GM10847 (cell line): ENCODE results near the gene AMOT.

Experiments
- POLR2A ChIP-seq: IDR thresholded peaks from 2 replicates; pipeline ENCODE4 v1.6.1; 2011; ENCODE audit not compliant: insufficient read length; ENCODE audit errors: extremely low read depth

The AMOT gene

DNA sequence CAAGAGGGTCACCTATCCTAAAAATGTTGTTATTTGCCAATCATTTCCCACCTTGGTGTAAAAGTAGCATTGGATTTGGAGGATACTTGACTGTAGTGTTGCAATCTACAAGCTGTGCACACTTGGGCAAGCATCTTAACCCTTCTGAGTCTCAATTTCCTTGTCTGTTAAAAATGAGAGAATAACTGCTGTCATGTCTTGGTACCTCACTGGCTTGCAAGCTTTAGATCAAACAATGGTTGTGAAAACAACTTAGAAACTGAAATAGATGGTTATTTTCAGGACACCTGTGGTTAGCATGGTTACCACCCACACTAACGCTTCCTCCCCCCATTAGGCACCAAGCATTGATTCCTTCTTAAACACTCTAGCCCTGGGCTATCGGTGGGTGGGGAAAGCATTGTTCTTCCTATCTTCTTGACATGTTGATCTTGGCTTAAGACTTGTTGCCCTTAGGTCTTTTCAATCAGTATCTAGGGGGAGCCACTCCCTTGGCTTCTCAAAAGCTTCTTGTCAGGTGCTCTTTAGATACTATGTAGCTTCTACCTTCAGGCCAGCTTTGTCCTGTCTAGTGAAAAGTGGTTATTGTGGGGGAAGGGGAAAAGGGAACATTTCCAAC lies 10.6 kb upstream of the AMOT start:
- TF ChIP-seq POLR2A, result no peak

DNA sequence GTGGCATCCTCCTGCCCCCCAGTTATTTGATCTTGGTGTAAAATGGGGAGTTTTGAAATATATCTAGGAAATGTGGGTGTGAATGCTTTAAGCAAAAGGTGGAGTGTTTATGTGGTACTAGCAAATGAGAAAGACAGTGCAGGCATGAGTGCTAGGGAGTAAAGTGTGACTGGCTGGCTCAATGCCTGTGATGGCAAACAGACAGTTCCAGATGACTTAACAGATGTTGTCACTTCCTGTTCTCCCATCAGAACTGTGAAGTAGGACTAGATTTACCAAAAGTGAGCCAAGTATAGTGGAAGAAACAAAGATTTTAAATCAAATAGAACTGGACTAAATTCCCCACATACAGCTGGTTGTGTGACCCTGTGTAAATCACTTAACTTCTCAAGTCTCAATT lies 8.4 kb upstream of the AMOT start:
- no peak for TF ChIP-seq POLR2A

DNA sequence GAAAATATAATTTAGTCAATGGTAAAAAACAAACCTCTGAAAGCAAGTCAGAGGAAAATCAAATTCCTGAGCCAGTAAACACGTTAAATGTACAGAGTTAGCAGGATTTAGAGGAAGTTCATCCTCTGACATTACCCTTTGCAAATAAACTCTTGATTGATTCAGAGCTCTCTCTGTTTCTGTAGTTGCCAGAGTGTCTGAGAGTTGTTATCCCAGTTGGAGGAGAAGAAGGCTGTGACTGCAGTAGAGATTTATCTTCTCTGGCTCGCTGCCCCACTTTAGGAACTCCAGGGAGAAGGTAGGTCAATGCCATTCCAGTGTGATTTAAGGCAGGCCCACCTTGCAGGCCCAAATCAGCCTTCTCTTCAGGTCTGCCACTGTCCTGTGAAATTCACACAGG lies 6.2 kb upstream of the AMOT start:
- no peak for TF ChIP-seq POLR2A

DNA sequence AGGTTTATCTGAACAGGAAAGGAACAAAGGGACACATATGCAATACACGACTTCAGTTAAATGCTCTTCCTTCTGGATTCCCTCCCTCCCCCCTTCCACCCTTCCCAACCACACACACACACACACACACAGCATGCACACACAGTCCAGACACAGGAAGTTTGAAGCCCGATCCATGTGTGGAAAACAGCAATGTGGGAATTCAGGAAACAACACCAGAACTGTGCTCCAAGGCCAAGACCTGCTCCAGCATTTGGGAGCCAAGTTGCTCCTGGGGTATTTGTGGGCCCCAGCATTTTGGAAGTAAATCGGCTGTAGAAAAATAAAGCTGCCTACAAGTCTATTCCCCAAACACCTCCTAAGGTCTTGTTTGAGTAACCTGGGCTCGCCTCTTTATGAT lies 5.6 kb upstream of the AMOT start:
- no peak for TF ChIP-seq POLR2A

DNA sequence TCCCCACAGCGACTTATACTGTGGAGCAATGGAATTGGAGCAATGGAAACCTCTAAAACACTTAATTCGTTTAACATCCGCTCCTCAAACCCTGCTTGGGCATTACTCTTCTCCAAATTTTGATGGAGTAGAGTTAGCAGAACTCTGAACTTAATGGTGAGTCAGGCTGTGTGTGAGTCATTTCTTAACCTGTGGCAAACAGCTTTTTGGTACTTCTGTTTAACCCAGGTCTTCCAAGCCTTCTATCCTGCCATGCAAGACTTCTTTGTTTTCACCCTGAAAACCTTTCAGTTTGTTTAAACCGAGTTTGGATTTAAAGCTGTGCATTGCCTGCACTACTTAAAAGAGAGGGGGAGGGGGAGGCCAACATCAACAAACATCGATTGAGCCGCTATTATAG lies 3.6 kb upstream of the AMOT start:
- no peak for TF ChIP-seq POLR2A

DNA sequence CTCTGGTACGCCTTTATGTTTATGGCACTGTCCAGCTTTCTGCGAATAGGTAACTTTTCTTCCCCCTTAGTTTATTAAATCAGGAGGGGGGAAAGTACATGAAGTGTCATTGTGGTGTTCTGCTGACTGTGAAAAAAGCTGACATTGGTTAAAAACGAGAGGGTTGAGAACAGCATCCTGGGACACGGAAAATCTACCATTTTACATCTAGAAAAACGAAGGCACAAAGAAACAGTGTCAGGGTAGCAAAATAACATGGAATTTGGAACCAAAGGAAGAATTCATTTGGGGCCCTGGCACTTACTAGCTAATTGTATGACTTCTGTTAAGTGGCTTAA lies 1.2 kb upstream of the AMOT start:
- TF ChIP-seq POLR2A, result no peak

DNA sequence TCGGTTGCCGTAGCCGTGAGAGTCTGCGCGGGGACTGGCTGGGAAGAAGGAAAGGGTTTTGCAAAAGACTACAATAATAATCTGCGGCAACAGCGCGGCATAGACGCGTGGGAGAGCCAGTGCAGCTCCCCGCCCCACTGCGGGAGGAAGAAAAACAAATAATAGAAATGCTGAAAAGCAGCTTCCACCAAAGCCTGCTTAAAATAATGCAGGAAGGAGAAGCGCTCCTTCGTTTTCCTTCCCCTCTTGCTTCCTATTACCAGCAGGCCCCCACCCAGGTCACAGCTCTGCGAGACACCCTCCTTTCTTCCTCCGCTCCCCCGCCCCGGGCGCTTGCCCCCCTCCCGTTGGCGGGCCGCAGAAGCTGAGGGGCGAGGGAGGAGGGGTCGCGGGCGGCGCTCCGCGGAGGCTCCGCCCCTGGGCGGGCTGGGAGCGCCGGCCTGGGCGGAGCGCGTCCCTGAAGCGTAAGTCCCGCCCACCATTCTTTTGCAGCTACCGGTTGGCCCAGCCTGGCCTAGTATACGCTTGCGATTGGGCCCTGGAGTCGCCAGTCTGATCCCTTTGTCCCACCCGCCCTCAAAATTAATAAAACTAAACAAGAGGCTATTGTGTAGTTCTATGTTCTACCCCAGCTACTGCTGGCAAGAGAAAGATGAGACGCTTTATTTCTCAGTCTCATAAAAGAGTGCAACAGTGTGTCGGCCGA lies 636 bp upstream of the AMOT start:
- no peak for TF ChIP-seq POLR2A

DNA sequence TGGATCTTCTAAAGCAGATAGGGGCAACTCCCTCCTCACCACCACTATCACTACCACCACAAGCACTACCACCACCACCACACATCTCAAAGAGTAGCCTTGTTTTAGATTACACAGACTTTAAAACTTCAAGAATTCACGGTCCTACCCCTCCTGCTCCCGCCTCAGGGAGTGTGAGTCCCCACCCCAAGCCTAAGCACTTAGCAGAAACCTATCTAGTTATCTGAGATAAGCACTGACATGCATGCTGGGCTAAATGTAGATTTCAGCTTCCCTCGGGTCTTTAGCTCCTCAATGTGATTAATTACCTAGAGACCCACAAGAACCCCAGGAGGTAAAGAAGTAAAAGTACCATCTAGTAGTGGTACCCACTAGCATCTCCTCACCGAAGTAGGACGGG lies 775 bp downstream of the AMOT start:
- no peak for TF ChIP-seq POLR2A

DNA sequence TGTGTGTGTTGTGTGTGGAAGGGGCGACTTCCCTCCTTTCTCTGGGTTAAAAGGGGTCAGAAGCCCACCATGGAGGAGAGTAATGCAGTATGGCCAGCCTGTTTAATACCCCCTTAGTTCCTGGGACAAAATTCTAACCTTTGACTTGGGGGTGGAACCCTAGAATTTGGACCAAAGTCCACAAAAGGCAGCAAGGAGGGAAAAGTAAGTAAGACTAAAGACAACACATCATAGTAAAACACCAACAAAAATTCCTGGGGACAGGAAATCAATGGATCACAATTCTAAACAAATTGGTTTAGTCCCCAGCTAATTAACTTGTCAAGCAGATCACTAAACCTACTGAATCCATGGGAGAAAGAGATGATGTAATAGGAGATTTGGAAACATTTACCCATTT lies 3.1 kb downstream of the AMOT start:
- TF ChIP-seq POLR2A, result no peak

DNA sequence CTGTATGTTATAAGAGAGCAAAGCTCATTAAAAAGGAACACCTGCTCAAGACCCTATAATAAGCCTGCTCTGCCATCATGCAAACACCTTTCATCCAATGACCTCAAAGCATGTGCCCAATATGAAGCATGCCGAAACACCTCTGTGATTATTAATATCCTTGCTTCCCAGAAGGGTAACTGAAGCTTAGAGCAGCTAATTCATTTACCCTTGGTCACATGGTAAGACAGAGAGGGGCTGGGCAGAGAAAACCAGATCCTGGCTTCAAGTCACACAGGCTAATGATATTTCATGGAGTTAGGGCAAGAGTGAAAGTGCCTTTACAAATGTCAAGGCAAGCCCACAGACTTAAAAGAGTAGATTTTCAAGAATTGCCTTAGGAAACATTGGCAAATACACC lies 5.6 kb downstream of the AMOT start:
- no peak for TF ChIP-seq POLR2A

DNA sequence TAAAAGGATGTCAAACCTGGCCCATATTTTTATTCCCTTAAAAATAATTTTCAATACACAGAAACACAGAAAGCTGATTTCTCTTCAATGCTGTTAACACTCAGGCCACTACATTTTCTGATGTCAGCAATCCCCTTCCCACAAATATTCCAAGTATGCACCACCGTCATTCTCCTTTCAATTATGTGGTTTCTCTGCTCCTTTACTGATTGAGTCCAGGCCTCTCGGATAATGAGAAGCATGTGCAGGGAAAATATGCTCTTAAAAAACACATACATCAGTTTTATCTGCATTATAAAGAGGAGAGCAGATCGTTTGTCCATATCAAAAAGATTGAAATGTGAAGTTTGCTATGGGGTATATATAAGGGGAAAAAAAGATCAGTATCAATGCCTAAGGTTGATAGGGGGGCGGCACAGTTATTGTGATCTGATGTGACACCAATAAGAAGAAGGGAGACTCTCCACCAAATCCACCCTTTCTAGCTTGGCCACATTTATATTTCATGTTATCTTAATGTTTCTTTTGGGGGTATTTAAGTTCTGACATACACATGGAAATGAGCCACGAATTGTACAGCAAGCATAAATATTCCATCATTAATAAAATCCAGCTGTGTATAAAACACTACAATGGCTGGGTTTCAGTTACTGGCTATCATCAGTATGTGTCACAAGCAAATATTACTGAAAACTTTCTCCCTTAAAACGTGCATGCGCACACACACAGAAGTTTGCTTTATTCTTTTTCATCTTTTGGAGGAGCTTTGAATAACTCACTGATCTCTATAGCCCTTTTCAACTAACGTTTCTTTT lies 6.4 kb downstream of the AMOT start:
- no peak for TF ChIP-seq POLR2A

DNA sequence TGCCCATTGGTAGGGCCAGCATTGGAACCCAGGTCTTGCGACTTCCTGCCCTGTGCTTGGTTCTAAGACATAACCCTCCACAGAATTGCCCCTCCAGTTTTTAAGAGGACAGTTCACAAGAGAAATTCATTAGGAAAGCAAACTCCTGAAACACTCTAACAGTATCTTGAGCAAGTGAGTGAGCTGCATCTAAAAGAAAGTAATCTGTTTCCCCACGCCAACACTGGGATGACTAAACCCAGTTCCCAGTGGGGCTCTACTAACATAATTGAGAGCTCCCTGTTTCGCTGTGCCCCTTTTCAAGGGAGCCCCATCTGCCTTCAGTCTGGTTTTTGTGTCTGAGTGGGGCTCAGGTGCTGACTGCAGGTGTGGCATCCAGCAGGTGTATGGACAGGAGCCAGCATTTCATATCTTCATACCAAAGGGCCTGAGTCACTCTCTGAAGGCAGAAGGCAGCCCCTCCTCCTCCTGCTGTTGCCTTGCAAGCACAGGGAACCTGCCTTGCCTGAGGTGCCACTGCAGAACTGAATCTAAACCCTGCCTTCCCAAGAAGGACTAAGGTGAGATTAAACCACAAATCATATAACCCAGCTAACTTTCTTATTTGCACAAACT lies 8.0 kb downstream of the AMOT start:
- no peak for TF ChIP-seq POLR2A

DNA sequence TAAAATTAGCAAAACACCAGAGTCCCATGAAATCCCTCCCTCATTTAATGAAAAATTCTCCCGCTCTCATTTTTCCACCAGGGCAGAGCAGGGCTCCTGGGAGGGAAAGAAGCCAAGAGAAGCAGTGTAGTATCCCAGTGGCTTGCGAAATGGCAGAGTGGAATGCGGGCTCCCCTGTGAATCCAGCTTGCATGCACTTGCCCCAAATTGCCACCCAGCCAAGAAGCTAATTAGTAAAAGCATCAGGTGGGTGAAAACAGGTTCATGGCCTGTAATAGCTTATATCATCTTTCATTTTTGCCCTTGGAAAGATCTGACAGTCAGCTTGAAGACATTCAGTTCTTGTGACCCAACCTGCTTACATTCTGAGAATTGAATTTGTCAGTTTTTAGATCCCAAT lies 10.1 kb downstream of the AMOT start:
- no peak for TF ChIP-seq POLR2A

DNA sequence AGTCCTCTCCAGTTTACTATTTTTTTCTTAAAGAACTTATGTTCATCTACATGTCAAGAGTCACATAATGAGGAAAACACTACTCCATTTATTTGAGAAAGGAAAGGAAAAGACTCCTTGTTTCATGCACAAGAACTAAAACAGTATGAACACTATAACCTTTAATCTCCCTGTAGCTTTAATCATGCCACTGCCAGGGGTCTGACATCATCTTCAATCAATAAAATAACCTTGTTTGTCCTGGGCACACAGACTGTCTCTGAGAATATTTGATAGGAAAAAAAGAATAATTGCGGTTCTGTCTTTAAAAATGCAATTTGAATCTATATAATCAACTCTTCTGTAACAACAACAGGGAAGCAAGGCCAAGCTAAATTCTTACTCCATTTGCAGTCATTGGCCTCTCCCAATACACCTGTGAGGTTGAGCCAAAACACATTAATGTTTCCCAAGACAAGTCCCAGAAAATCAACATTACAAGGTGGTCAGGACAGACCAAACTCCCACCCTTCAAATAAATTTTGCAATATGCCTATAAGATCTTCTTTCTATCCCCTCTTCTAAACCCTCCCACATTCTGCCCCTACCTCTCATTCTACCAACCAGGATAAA lies 13.2 kb downstream of the AMOT start:
- TF ChIP-seq POLR2A, result no peak

DNA sequence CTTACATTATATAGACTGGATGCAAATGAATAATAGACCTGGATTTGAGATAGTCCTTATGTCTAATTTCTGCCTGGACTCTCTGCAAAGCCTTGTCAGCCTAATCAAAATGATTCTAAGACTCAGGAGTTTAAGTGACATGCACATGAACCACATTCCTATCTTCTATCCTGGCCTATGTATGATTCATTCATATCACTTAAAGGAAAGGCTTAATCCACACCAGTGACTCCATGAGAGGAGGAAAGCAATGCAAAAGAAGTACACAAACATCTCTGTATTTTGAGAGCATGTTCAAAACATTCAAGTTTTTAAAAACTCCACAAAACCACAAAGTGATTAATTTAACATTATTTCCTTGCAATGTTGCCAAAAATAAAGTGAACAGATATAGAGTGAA lies 14.6 kb downstream of the AMOT start:
- no peak for TF ChIP-seq POLR2A

DNA sequence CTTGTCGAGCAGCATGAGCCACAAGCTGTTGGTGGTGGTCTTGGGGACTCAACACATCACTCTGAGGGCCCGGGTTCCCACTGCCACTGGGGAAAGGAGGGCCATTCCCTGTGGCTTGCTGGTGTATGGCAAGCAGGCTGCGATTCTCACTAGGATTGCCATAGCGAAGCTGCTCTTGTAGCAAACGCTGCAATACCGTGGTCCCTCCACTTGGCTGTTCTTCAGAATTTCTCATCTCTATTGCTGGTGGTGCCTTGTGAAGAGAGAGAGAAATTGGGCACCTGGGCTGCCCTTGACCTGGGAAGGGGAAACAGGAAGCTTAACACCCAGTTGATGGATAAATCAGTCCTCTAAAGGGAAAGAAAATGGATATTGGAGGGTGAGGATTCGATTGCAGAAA lies 17.7 kb downstream of the AMOT start:
- TF ChIP-seq POLR2A, result no peak
